NCI-H82 (cell line): Measurements from ENCODE around the gene STX16.
"Not testable (repeated sequence)": the region's sequence is repeated elsewhere in the genome, so short reads cannot be mapped to it uniquely, and the experiment has no call there.

ENCODE experiments used
- DNase-seq: peaks from one replicate; lab custom pipeline; 2025; lab: John Stamatoyannopoulos, UW

The STX16 gene

DNA sequence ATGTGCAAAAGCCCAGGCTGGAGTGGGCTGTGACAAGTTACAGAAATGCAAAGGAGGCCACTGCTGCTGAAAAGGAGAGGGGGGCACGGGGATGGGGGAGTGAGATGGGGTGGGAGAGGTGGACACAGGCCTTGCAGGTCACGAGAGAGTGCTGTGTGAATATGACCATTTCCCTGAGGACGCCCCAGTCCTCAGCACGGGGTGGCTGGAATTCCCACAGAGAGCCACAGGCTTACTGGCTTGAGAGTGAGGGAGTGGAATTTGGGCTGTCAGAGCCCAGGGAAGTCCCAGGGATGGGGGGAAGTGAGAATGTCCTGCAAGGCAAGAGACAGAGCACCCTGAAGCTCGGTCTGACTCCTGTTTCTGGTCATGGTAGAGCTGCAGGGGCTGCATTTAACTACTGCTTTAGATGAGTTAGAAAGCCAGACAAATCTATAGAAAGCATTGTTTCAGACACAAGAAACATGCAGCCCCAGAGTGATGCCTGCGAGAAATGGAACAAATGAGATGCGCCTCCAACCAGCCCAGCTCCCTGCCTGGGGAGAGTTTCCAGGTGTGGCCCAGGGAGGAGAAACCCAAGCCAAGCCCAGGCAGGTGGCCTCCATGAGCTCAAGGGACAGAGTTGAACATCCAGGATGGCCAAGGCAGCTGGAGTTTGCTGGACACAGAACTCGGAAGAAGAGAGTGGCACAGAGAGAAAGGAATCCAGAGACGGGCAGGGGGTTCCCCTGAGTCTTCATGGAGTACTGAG lies 72.0 kb downstream of the STX16 start:
- no peak for DNase-seq

GRCh38 chr20:58723628-58723984 lies 72.5 kb downstream of the STX16 start:
- DNase-seq: no peak

DNA sequence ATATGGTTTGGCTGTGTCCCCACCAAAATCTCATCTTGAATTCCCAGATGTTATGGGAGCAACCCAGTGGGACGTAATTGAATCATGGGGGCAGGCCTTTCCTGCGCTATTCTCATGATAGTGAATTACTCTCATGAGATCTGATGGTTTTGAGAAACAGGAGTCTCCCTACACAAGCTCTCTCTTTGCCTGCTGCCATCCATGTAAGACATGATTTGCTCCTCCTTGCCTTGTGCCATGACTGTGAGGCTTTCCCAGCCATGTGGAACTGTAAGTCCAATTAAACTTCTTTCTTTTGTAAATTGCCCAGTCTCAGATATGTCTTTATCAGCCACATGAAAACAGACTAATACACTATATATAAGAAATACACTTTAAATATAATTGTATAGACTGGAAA lies 75.1 kb downstream of the STX16 start:
- not testable (repeated sequence) for DNase-seq
